IPS-11a (cell line): ENCODE data around the gene WDR82.
A peak's percentile ranks its signal among the peaks of the same experiment; 100 is the strongest.

Experiments
- H3K4me3 ChIP-seq: one replicate; pipeline ENCODE4 v1.5.1; 2013; ENCODE audit warnings: low read depth, low read length, control low read depth

WDR82 gene

GRCh38 chr3:52238761-52239701 is 39.4 kb downstream of the WDR82 start, which contains the start of gene TWF2:
Gene TWF2 (minus strand): TSS chr3:52239158. CDS start chr3:52239016, 142 bp downstream.
- peak within 1 kb of the TSS; percentile 95 for H3K4me3 ChIP-seq

DNA sequence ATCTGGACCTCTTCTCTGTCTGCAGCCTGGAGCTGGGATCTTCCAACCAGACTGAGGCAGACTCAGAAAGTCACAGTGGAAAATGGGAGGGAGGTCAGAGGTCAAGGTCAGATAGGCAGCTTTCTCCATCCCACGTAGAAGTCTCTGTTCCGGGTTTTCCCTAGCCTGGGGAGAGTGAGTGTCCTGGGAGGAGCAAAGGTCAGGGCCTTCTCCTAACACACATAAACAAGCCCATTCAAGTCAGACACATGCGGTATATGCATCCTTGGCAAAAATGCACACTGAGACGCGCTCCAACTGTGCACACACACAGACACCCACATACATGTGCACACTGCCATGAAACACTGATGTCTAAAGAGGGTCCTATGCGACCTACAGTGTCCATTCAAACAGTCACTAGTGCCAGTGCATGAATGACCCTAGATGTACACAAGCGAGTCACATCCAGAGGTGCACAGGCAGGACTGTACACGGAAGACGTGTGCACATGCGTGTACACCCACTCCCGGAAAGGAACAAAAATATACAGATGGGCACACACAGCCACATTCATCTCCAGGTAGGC is 40.2 kb downstream of the WDR82 start:
- peak overlapping the region; percentile 95 for H3K4me3 ChIP-seq

DNA sequence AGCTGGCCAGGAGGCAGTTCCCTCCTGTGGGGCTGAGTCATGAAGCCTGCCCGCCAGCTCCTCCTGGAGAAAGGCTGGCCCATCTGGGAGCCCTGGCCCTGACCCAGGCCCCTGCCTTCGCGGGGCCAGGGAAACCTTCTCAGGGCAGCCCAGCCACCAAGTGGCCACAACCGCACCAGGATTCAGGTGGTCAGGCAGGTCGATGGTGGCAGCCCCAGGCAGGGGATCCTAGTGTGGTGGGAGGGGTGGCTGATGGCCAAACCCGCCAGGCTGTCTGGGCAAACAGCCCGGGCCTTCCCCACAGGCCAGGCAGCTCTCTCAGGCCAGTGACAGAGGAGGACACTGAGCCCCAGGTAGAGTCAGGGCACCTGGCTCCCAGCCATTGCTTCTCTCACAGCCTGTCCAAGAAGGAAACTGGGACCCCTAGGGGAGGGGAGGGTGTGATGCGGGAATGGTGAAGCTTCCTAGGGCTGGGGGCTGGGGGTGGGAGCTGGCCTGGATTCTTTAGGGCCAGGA is 40.7 kb downstream of the WDR82 start:
- no peak overlapping the region for H3K4me3 ChIP-seq

GRCh38 chr3:52237006-52237656 is 41.3 kb downstream of the WDR82 start:
- no peak overlapping the region for H3K4me3 ChIP-seq

GRCh38 chr3:52236424-52236886 is 42.0 kb downstream of the WDR82 start:
- H3K4me3 ChIP-seq = no peak overlapping the region

- H3K4me3 ChIP-seq = no peak overlapping the region
Measured at GRCh38 chr3:52234516-52235447, 43.7 kb downstream of the WDR82 start.

DNA sequence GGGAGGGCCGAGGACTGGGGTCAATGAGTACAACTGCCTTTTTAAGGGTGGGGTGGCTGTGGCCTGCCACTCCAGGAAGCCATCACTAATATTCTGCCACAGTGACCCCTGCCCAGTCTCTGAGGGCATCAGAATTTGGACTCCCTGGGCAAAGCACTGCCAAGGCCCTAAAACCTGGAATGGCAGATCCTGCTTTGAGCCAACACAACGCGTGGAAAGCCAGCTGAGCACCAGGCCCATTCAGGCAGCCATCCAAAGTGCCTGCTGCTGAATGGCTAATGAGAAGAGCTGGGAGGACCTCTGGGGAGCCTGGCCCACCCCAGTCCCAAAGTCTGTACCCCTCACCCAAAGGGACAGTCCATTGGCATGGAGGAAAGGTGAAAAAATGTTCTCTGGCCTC is 44.5 kb downstream of the WDR82 start:
- no peak overlapping the region for H3K4me3 ChIP-seq

GRCh38 chr3:52233108-52233591 is 45.3 kb downstream of the WDR82 start:
- H3K4me3 ChIP-seq = no peak overlapping the region

GRCh38 chr3:52232279-52233107 is 46.0 kb downstream of the WDR82 start:
- H3K4me3 ChIP-seq = no peak overlapping the region

DNA sequence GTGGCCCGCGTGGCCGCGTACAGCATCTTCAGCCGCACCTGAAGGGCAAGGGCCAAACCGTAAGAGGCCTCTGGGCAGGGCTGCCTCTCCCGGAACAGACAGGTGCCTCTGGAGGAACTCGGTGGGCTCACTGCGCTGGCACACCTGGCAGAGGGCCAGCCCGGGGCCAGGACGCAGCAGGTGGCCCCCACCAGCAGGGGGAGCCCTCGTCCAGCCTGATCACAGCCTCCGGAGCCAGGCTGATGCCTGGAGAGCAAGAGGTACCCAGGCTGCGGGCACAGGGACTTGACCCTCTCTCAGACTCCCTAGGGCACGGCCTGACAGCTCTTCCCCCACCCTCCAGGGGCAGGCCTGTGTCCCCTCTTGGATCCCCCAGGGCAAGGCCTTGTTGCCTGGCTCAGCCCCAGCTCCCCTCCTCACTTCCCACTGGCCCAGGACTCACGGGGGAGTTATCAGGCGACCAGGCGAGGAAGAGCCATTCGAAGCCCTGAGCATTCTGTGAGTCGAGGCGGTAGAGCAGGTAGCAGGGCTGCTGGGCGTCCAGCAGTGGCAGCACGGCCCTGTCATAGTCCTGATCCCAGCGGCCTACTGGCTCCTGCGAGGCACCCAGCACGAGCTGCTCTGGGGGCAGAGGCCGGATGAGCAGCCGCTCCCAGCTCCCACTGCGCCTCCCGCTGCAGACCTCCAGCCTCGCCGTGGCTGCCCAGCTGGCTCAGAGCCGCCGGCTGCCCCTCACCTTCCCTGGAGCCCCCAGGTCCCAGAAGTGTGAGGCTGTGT is 46.8 kb downstream of the WDR82 start:
- H3K4me3 ChIP-seq = no peak overlapping the region

DNA sequence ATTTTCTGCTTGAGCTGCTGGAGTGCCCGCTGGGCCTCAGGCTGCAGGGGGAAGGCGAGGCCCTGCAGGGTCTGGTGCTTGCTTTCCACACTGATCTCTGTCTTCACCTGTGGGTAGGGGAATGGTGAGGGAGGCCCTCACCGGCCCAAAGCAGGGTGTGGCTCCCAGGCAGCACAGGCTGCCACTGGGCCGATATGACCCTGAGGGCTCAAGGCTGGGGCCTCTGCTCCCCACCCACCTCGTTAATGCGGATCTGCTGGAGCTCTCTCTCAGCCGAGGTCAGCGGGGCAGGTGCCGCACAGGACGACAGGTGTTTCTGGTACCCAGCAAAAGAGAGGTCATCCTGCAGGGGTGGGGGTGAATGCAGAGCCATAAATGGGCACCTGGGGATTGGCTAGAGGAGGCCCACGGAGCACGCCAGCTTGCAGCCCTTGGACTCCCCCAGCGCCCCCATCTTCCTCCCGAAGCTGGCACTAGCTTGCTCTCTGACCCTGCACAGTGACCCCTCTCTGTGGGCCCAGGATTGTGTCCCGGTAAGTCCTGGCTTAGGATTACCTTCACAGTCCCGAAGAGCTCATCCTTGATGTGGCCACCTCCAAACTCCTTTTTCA is 47.5 kb downstream of the WDR82 start:
- no peak overlapping the region for H3K4me3 ChIP-seq

GRCh38 chr3:52230461-52230860 is 48.0 kb downstream of the WDR82 start:
- no peak overlapping the region for H3K4me3 ChIP-seq

- H3K4me3 ChIP-seq = no peak overlapping the region
Measured at GRCh38 chr3:52229656-52230055, 48.8 kb downstream of the WDR82 start.

DNA sequence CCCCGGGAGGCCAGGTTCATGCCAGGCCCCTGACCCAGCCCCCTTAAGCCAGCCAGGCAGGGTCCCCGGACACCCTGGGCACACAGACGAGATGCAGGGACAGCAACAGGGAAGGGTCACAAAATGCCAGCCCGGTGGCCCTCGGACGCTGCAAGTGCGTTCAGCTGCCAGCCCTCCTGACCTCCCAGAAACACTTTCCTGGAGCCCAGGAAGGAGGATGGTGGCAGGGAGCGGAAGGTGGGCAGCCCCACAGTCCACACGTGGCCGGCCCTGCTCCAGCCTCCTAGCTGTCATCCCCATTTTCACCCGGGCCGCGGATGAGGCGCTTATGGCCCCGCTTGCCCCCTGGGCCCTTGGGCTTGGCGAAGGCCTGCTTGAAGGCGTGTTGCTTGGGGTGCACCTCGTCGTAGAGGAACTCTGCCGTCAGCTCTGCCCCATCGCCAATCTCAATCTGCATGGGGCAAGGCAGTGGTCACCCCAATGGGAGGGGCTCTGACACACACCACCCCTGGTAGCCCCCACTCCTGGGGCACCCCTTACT is 49.6 kb downstream of the WDR82 start:
- no peak overlapping the region for H3K4me3 ChIP-seq

DNA sequence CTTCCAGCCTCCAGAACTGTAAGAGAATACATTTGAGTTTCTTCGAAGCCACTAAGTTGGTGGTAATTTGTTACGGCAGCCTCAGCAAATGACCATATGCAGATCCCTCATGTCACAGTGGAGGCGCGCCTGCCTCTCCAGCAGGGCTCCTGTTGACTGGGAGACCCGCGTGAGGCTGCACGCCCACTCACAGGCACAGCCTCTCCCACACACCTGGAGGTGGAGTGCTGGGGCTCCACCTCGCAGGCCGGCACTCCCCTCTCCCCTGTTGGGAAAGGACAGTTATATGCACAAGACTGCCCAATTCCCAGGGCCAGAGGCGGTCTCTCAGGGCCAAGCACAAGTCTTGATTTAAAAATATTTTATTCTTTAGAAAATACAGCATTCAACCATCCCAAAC is 50.2 kb downstream of the WDR82 start:
- H3K4me3 ChIP-seq = no peak overlapping the region

GRCh38 chr3:52227766-52228165 is 50.7 kb downstream of the WDR82 start:
- no peak overlapping the region for H3K4me3 ChIP-seq

GRCh38 chr3:52227117-52227516 is 51.3 kb downstream of the WDR82 start:
- H3K4me3 ChIP-seq = no peak overlapping the region
